ENCODE data around the gene MPPED2. TPM values are rescaled to one million over a fixed set of nuclear protein-coding genes. Genes with fewer than 3 reads are reported as not detected.

MPPED2 gene
- total and polyA plus RNA-seq, 2 of the 13 experiments (the other 11 are each of a cell fraction or from before 2014, with no cell fraction given): not detected

DNA sequence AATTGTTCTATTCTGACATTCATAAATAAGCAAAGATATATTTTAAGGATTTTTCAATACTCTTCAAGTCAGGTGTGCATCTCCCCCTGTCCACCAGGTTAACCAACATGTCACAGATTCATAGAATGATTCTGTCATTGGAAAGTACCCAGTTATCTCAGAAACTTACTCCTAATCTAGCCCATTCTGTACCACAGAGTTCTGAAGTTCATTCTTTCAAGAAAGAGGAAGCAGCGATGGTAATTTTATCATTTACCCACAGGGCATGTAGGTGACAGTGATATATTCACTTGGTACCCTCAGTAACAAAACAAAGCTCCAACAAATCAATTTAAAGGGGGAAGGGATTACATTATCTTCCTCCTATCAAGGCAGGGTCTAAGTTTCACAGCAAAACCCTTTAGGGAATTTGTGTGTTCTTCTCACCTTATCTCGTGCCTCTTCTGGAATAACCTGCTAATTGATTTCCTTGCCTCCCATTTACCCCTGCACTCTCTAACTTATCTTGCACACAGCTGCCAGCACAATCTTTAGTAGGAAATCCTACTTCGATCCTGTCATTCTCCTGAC, 19.0 kb upstream of the MPPED2 start:
- no peaks in the 10 kb centered on the region for H3K4me1 ChIP-seq (ENCODE audit: insufficient read depth, low read length)
- DNase-seq (ENCODE audit: low spot score): no peak
- intact Hi-C loops (cut with micrococcal nuclease; ENCODE audit: unreplicated experiment) (no loop called here), in situ Hi-C loops (cut with HindIII; ENCODE audit: extremely low pct_ligation_motif_present, low pct_unique_long_range_greater_than_20kb) (no loop called here)
- no peaks in the 10 kb centered on the region for H3K9me3 ChIP-seq (ENCODE audit: low read length)
- FAIRE-seq: no peak
- no peaks in the 10 kb centered on the region for H3K79me2 ChIP-seq (ENCODE audit: insufficient read depth, low read length)
- no peaks in the 10 kb centered on the region for H4K20me1 ChIP-seq (ENCODE audit: insufficient read depth, low read length)
- no peaks in the 10 kb centered on the region for H3K27me3 ChIP-seq (ENCODE audit: control insufficient read depth in 1 of 2, insufficient read depth in 2 of 2, low read length in 2 of 2)
- no peak overlapping the region for H3K4me3 ChIP-seq (replicated peaks in 1 of 3; ENCODE audit: insufficient read depth in 1 of 3, low read depth in 2 of 3, low read length in 3 of 3)
- BruUV-seq (replicated peaks): no TSS peak
- H3K27ac ChIP-seq (ENCODE audit: extremely low read length, insufficient read depth, low read length): no peak overlapping the region
- no peak for ATAC-seq
- ChIA-PET CTCF (ENCODE audit: low intra/inter-chr PET ratio, low total read pairs) (no interaction called here), POLR2A (no interaction called here)
- no peaks in the 10 kb centered on the region for H3K36me3 ChIP-seq (replicated peaks in 1 of 2; ENCODE audit: control insufficient read depth in 1 of 2, insufficient read depth in 2 of 2, low read length in 2 of 2)
- H3K4me2 ChIP-seq (ENCODE audit: low read depth, low read length): no peak overlapping the region
- WGBS (ENCODE audit: low lambda C conversion rate): 2% methylated on average over 3 of the region's 3 CpGs
- TF ChIP-seq ZNF335 (CRISPR knock-in tag; IDR thresholded peaks at IDR 0.05): no peak
- TF ChIP-seq, protein P1, sequence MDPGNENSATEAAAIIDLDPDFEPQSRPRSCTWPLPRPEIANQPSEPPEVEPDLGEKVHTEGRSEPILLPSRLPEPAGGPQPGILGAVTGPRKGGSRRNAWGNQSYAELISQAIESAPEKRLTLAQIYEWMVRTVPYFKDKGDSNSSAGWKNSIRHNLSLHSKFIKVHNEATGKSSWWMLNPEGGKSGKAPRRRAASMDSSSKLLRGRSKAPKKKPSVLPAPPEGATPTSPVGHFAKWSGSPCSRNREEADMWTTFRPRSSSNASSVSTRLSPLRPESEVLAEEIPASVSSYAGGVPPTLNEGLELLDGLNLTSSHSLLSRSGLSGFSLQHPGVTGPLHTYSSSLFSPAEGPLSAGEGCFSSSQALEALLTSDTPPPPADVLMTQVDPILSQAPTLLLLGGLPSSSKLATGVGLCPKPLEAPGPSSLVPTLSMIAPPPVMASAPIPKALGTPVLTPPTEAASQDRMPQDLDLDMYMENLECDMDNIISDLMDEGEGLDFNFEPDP (CRISPR knock-in tag; conservative IDR thresholded peaks at IDR 0.05): no peak
- TF ChIP-seq MAZ (IDR thresholded peaks at IDR 0.05; ENCODE audit: borderline replicate concordance, low read depth, low read length): no peak
- TF ChIP-seq MAZ (CRISPR knock-in tag; IDR thresholded peaks at IDR 0.05; ENCODE audit: low read depth): no peak
- no peak for TF ChIP-seq SKI (IDR thresholded peaks at IDR 0.05; ENCODE audit: partially characterized antibody)
- no peak for TF ChIP-seq ERF (CRISPR knock-in tag; IDR thresholded peaks at IDR 0.05)
- no peak for TF ChIP-seq ZNF564 (CRISPR knock-in tag; IDR thresholded peaks at IDR 0.05)
- no peak for TF ChIP-seq NCOA5 (CRISPR knock-in tag; IDR thresholded peaks at IDR 0.05)
- TF ChIP-seq RFX5 (IDR thresholded peaks at IDR 0.05; ENCODE audit: low read depth, low read length): no peak
- TF ChIP-seq ZKSCAN5 (CRISPR knock-in tag; IDR thresholded peaks at IDR 0.05): no peak
- no peak overlapping the region for H3K9ac ChIP-seq (ENCODE audit: insufficient read depth, low read depth, low read length)
- H2AFZ ChIP-seq (ENCODE audit: low read length): no peak overlapping the region
